ENCODE data around the gene CD58. TPM values are rescaled to one million over a fixed set of nuclear protein-coding genes. Genes with fewer than 3 reads are reported as not detected.

CD58 gene
- total RNA-seq, 1 donor from 2014 or later = 11.0 TPM

DNA sequence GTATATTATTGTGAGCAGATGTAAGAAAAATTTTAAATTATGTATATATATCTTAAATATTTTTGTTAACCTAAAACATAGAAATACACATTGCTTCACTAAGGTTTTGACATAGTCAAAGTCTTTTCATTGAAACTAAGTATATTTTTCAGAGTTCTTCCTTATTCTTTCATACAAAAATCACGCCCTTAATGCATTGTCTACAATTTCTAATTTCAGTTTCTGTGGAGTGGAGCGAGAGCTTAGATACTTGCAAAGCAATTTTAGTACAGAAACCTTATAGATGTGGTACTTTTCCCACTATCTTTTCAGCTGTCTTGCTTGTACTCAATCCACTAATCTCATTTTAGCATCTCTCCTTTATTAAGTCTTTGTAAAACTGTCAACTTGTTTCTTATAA lies 63.2 kb downstream of the CD58 start:
- Mint-ChIP-seq H3K27ac (ENCODE audit: unreplicated experiment) (no peak overlapping the region), H3K4me1 (ENCODE audit: unreplicated experiment) (peaks cover 28% of the 10 kb centered on the region), H3K27me3 (ENCODE audit: unreplicated experiment) (no peaks in the 10 kb centered on the region), H3K4me3 (ENCODE audit: unreplicated experiment) (no peak overlapping the region), H3K36me3 (ENCODE audit: unreplicated experiment) (no peaks in the 10 kb centered on the region), H3K9me3 (ENCODE audit: unreplicated experiment) (no peaks in the 10 kb centered on the region)
- TF ChIP-seq, protein P1, sequence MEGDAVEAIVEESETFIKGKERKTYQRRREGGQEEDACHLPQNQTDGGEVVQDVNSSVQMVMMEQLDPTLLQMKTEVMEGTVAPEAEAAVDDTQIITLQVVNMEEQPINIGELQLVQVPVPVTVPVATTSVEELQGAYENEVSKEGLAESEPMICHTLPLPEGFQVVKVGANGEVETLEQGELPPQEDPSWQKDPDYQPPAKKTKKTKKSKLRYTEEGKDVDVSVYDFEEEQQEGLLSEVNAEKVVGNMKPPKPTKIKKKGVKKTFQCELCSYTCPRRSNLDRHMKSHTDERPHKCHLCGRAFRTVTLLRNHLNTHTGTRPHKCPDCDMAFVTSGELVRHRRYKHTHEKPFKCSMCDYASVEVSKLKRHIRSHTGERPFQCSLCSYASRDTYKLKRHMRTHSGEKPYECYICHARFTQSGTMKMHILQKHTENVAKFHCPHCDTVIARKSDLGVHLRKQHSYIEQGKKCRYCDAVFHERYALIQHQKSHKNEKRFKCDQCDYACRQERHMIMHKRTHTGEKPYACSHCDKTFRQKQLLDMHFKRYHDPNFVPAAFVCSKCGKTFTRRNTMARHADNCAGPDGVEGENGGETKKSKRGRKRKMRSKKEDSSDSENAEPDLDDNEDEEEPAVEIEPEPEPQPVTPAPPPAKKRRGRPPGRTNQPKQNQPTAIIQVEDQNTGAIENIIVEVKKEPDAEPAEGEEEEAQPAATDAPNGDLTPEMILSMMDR (IDR thresholded peaks at IDR 0.05) = no peak
- DNase-seq (ENCODE audit: extremely low spot score, unreplicated experiment) = no peak

DNA sequence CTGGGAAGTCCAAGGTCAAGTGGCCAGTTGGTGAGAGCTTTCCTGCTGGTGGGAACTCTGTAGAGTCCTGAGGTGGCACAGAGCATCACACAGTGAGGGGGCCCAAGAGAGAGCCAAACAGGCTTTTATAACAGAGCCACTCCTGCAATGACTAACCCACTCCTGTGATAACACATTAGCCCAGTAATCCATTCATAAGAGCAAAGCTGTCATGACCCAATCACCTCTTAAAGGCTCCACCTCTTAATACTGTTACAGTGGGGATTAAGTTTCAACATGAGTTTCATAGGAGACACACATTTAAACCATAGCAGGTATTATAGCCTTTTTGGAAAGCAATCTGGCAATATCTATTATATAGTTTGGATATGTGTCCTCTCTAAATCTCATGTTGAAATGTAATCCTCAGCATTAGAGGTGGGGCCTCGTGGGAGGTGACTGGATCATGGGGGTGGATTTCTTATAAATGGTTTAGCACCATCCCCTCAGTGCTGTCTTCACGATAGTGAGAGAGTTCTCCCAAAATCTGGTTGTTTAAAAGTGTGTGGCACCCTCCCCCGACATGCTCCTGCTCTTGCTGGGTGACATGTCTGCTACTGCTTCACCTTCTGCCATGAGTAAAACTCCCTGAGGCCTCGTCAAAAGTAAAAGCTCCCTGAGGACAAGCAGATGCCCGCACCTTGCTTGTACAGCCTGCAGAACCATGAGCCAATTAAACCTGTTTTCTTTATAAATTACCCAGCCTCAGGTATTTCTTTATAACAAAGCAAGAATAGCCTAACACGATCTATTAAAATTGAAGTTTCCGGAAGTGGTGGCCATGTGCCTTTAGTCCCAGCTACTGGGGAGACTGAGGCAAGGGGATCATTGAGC lies 64.5 kb downstream of the CD58 start:
- Mint-ChIP-seq H3K27me3 (ENCODE audit: unreplicated experiment) (no peaks in the 10 kb centered on the region), H3K4me1 (ENCODE audit: unreplicated experiment) (peaks cover 28% of the 10 kb centered on the region), H3K4me3 (ENCODE audit: unreplicated experiment) (no peak overlapping the region), H3K36me3 (ENCODE audit: unreplicated experiment) (no peaks in the 10 kb centered on the region), H3K9me3 (ENCODE audit: unreplicated experiment) (no peaks in the 10 kb centered on the region), H3K27ac (ENCODE audit: unreplicated experiment) (no peak overlapping the region)
- TF ChIP-seq, protein P1 (IDR thresholded peaks at IDR 0.05) = no peak
- no peak for DNase-seq (ENCODE audit: extremely low spot score, unreplicated experiment)

DNA sequence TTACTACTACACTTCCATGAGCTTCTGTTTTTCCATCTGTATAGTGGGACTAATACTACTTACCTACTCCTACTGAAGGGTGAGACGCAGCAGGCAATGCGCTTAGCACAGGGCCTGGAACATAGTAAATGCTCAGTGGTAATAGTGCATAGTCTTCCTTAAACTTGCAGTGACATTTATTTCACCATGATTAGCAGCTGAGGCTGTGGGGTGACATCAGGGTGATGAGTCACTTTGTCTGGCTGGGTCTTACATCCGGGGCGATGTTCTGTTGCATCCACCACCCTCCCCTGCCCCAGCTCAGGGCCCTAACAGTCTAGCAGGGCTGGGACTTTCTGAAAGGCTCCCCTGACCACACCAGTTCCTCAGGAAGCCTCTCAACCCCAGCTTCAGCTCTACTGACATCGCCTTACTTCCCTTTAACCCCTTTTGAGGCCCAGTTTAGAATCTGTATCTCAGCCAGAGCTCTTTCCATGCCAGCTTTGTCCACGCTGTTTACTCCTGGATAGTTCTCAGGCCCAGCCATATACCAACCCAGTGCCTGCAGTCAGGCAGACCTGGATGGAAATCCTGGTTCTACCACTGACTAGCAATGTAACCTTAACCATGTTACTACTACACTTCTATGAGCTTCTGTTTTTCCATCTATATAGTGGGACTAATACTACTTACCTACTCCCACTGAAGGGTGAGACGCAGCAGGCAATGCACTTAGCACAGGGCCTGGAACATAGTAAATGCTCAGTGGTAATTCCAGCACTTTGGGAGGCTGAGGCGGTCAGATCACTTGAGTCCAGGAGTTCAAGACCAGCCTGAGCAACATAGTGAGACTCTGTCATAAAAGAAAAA lies 66.3 kb downstream of the CD58 start:
- H3K27me3 Mint-ChIP-seq (ENCODE audit: unreplicated experiment) = no peaks in the 10 kb centered on the region
- H3K36me3 Mint-ChIP-seq (ENCODE audit: unreplicated experiment) = no peaks in the 10 kb centered on the region
- H3K9me3 Mint-ChIP-seq (ENCODE audit: unreplicated experiment) = no peaks in the 10 kb centered on the region
- peaks cover 20% of the 10 kb centered on the region for H3K4me1 Mint-ChIP-seq (ENCODE audit: unreplicated experiment)
- DNase-seq (ENCODE audit: extremely low spot score, unreplicated experiment) = no peak
- TF ChIP-seq, protein P1 (IDR thresholded peaks at IDR 0.05) = no peak
- no peak overlapping the region for H3K27ac Mint-ChIP-seq (ENCODE audit: unreplicated experiment)
- H3K4me3 Mint-ChIP-seq (ENCODE audit: unreplicated experiment) = no peak overlapping the region

DNA sequence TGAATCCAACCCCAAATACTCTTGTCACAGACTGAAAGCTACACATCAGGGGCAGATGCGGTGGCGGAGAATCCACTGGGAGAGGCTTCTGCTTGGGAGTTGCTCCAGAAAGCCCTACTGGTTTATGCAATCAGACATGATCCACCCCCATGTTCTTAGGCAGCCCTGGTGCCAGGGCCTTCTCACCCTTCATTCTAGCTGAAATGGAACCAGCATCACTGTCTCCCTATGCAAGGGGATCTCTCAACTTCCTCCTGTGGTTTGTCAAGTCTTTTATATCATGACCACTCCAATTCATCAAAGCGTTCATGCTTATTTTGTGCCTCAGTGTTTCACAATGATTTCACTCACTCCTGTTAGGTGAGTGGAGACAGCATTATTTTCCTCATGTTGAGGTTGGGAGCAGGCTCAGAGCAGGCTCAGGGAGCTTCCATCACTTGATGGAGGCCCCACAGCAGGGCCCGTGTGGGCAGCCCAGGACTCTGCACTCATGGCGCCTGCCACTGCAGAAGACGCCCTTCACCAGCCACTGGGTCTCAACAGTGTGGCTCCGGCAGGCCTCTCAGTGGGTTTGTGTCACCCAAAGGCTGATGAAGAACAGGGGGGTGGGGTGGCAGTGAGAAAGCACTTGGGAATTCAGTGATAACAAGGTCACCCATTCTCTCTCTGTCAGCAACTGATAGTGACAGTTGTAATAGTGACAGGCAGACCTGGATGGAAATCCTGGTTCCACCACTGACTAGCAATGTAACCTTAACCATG lies 67.1 kb downstream of the CD58 start:
- no peaks in the 10 kb centered on the region for H3K27me3 Mint-ChIP-seq (ENCODE audit: unreplicated experiment)
- no peaks in the 10 kb centered on the region for H3K36me3 Mint-ChIP-seq (ENCODE audit: unreplicated experiment)
- no peak for DNase-seq (ENCODE audit: extremely low spot score, unreplicated experiment)
- no peak overlapping the region for H3K4me3 Mint-ChIP-seq (ENCODE audit: unreplicated experiment)
- H3K4me1 Mint-ChIP-seq (ENCODE audit: unreplicated experiment) = peaks cover 17% of the 10 kb centered on the region
- H3K27ac Mint-ChIP-seq (ENCODE audit: unreplicated experiment) = no peak overlapping the region
- no peaks in the 10 kb centered on the region for H3K9me3 Mint-ChIP-seq (ENCODE audit: unreplicated experiment)
- TF ChIP-seq, protein P1 (IDR thresholded peaks at IDR 0.05) = no peak
